ENCODE results near the gene KLHDC8B.
"Not testable (repeated sequence)": the region's sequence is repeated elsewhere in the genome, so short reads cannot be mapped to it uniquely, and the experiment has no call there.

DNA sequence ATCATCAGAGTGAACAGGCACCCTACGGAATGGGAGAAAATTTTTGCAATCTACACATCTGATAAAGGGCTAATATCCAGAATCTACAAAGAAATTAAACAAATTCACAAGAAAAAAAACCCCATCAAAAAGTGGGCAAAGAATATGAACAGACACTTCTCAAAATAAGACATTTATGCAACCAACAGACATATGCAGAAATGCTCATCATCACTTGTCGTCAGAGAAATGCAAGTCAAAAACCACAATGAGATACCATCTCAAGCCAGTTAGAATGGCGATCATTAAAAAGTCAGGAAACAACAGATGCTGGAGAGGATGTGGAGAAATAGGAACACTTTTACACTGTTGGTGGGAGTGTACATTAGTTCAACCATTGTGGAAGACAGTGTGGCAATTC is 45.3 kb downstream of the KLHDC8B start:
- TF ChIP-seq POLR2AphosphoS5 (IDR thresholded peaks at IDR 0.05; ENCODE audit: low read depth, low read length): not testable (repeated sequence)
- TF ChIP-seq, protein P1, sequence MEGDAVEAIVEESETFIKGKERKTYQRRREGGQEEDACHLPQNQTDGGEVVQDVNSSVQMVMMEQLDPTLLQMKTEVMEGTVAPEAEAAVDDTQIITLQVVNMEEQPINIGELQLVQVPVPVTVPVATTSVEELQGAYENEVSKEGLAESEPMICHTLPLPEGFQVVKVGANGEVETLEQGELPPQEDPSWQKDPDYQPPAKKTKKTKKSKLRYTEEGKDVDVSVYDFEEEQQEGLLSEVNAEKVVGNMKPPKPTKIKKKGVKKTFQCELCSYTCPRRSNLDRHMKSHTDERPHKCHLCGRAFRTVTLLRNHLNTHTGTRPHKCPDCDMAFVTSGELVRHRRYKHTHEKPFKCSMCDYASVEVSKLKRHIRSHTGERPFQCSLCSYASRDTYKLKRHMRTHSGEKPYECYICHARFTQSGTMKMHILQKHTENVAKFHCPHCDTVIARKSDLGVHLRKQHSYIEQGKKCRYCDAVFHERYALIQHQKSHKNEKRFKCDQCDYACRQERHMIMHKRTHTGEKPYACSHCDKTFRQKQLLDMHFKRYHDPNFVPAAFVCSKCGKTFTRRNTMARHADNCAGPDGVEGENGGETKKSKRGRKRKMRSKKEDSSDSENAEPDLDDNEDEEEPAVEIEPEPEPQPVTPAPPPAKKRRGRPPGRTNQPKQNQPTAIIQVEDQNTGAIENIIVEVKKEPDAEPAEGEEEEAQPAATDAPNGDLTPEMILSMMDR (IDR thresholded peaks at IDR 0.05): not testable (repeated sequence)

Measured in Panc1 (cell line).